Kidney (tissue), 14 donors: ENCODE data around the gene IQCK. TPM values are rescaled to one million over a fixed set of nuclear protein-coding genes. Genes with fewer than 3 reads are reported as not detected.

ENCODE experiments used
- DNase-seq, 5 donors: peaks; one replicate each; pipeline ENCODE4 v3.0.0-alpha.2; 2013 to 2020
- FAIRE-seq: peaks from 2 replicates; lab custom pipeline; 2012; peaks lifted over from hg19 to GRCh38; lab: Jason Lieb, UNC
- H3K27ac ChIP-seq, 2 donors: one replicate each; pipeline ENCODE4 v1.7.0; 2013; ENCODE audit warnings: low read depth in 2 of 2, low read length in 2 of 2, inconsistent platforms in 1 of 2
- H3K27me3 ChIP-seq: one replicate; pipeline ENCODE4 v1.7.1; 2013; ENCODE audit warnings: low read length, inconsistent platforms; ENCODE audit not compliant: control insufficient read depth, insufficient read depth
- H3K36me3 ChIP-seq, 3 donors: one replicate each; pipeline versions ENCODE4 v1.7.0 to v1.7.1; 2013; ENCODE audit warnings: low read length in 3 of 3, control low read depth in 1 of 3, inconsistent platforms in 1 of 3; ENCODE audit not compliant: insufficient read depth in 3 of 3, control insufficient read depth in 2 of 3
- H3K4me1 ChIP-seq, 3 donors: one replicate each; pipeline versions ENCODE4 v1.7.0 to v1.7.1; 2013; ENCODE audit warnings: low read length in 3 of 3, inconsistent platforms in 1 of 3, low read depth in 1 of 3; ENCODE audit not compliant: control insufficient read depth in 2 of 3, insufficient read depth in 2 of 3
- H3K4me3 ChIP-seq, 3 donors: one replicate each; pipeline versions ENCODE4 v1.7.0 to v1.8.1; 2013; ENCODE audit warnings: low read length in 3 of 3, control low read depth in 1 of 3, inconsistent platforms in 1 of 3
- H3K9ac ChIP-seq, 3 donors: one replicate each; pipeline versions ENCODE4 v1.7.0 to v1.7.1; 2013; ENCODE audit warnings: low read length in 3 of 3, control low read depth in 1 of 3, inconsistent platforms in 1 of 3
- H3K9me3 ChIP-seq, 3 donors: one replicate each; pipeline versions ENCODE4 v1.7.0 to v1.7.1; 2013; ENCODE audit warnings: low read length in 3 of 3, control low read depth in 1 of 3, inconsistent platforms in 1 of 3; ENCODE audit not compliant: control insufficient read depth in 2 of 3, insufficient read depth in 1 of 3
- intact Hi-C: fragments of 100-400 bp; cut with DNase I; formaldehyde crosslinking; loops from one replicate; pipeline ENCODE4 v1.11.1; 2022
- polyA plus RNA-seq: library from polyadenylated mRNA; stranded (reverse); fragments of 350-450 nt; fragmentation: Illumina TruSeq; extraction: RNeasy Lipid Tissue Mini Kit (QIAGEN cat#74804); gene quantifications from one replicate; pipeline ENCODE4 v1.2.3, GENCODE V29; 2014; ENCODE audit warnings: low read depth, low replicate concordance; ENCODE audit not compliant: insufficient read depth
- total RNA-seq: library from RNA; stranded (reverse); fragmentation: NEBNext Ultra II Directional; extraction: Animal tissue kit (Norgen Biotek cat#: 25700); gene quantifications from one replicate; pipeline ENCODE4 v1.2.1, GENCODE V29; 2021
- TF ChIP-seq, protein P1 (sequence below): IDR thresholded peaks from 3 replicates; pipeline ENCODE4 v1.5.1; 2012; ENCODE audit warnings: mild to moderate bottlenecking, moderate library complexity, borderline replicate concordance; ENCODE audit not compliant: insufficient read depth; ENCODE audit errors: extremely low read depth
- donor health status: control.
- donor health status: control.
- donor health status: control.
- donor health status: control.
- donor health status: control.
- donor health status: DM: yes; HTN: yes; CAD: no.
- donor health status: Normal renal cell carcinoma (clear cell type).

The IQCK gene
- total and polyA plus RNA-seq, 2 donors from 2014 or later = 35.4 to 38.1 TPM

GRCh38 chr16:19765860-19766553 lies 47.9 kb downstream of the IQCK start:
- intact Hi-C loops = no loop called here
- FAIRE-seq = no peak
- TF ChIP-seq, protein P1, sequence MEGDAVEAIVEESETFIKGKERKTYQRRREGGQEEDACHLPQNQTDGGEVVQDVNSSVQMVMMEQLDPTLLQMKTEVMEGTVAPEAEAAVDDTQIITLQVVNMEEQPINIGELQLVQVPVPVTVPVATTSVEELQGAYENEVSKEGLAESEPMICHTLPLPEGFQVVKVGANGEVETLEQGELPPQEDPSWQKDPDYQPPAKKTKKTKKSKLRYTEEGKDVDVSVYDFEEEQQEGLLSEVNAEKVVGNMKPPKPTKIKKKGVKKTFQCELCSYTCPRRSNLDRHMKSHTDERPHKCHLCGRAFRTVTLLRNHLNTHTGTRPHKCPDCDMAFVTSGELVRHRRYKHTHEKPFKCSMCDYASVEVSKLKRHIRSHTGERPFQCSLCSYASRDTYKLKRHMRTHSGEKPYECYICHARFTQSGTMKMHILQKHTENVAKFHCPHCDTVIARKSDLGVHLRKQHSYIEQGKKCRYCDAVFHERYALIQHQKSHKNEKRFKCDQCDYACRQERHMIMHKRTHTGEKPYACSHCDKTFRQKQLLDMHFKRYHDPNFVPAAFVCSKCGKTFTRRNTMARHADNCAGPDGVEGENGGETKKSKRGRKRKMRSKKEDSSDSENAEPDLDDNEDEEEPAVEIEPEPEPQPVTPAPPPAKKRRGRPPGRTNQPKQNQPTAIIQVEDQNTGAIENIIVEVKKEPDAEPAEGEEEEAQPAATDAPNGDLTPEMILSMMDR = no peak
- no peaks in the 10 kb centered on the region for H3K9me3 ChIP-seq
- no peaks in the 10 kb centered on the region for H3K27me3 ChIP-seq
- no peak overlapping the region for H3K9ac ChIP-seq
- DNase-seq = no peak
- H3K4me3 ChIP-seq = no peak overlapping the region
- peaks cover 0 to 5% (median 0%) of the 10 kb centered on the region in 3 donors for H3K4me1 ChIP-seq
- no peaks in the 10 kb centered on the region for H3K36me3 ChIP-seq
- peak overlapping the region in 1 of 2 donors; percentile 34 for H3K27ac ChIP-seq

GRCh38 chr16:19766554-19766884 lies 48.4 kb downstream of the IQCK start:
- no peaks in the 10 kb centered on the region for H3K27me3 ChIP-seq
- H3K27ac ChIP-seq = no peak overlapping the region
- no peak for FAIRE-seq
- intact Hi-C loops = no loop called here
- no peaks in the 10 kb centered on the region for H3K9me3 ChIP-seq
- no peak overlapping the region for H3K9ac ChIP-seq
- no peaks in the 10 kb centered on the region for H3K36me3 ChIP-seq
- H3K4me3 ChIP-seq = no peak overlapping the region
- TF ChIP-seq, protein P1 = no peak
- peaks cover 0 to 5% (median 0%) of the 10 kb centered on the region in 3 donors for H3K4me1 ChIP-seq
- no peak for DNase-seq

DNA sequence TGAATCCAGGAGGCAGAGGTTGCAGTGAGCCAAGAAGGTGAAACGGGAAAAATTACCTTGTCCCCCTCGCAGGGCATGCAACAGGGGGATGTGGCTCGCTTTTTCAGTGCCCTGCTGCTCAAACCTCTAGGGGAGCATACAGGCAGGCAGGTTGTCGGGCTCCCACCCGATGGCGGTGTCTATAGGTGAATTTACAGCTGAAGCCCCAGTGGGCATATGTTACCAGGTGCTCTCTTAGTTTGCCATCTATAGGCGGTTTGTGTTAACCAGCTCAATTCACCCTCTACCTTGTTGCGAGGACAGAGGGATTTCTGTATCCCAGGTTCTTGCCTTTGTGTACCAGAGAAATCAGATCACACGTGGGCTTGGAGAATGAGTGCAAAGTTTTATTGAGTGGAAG lies 48.9 kb downstream of the IQCK start:
- no peak for FAIRE-seq
- no peak for DNase-seq
- intact Hi-C loops = no loop called here
- H3K36me3 ChIP-seq = no peaks in the 10 kb centered on the region
- no peaks in the 10 kb centered on the region for H3K27me3 ChIP-seq
- TF ChIP-seq, protein P1 = no peak
- H3K9ac ChIP-seq = no peak overlapping the region
- H3K9me3 ChIP-seq = no peaks in the 10 kb centered on the region
- H3K4me1 ChIP-seq = peaks cover 0 to 5% (median 0%) of the 10 kb centered on the region in 3 donors
- no peak overlapping the region for H3K27ac ChIP-seq
- H3K4me3 ChIP-seq = no peak overlapping the region

GRCh38 chr16:19767497-19767896 lies 49.4 kb downstream of the IQCK start:
- no peak for DNase-seq
- Histone ChIP-seq H3K27ac (no peak overlapping the region), H3K36me3 (no peaks in the 10 kb centered on the region), H3K4me3 (no peak overlapping the region), H3K9ac (no peak overlapping the region), H3K27me3 (no peaks in the 10 kb centered on the region), H3K9me3 (no peaks in the 10 kb centered on the region), H3K4me1 (peaks cover 0 to 5% (median 0%) of the 10 kb centered on the region in 3 donors)
- TF ChIP-seq, protein P1 = no peak
- intact Hi-C loops = no loop called here
- no peak for FAIRE-seq
